Motor neuron (in vitro differentiated cells): ENCODE measurements around the gene REM1. TPM values are rescaled to one million over a fixed set of nuclear protein-coding genes. Genes with fewer than 3 reads are reported as not detected.
"Not testable (repeated sequence)": the region's sequence is repeated elsewhere in the genome, so short reads cannot be mapped to it uniquely, and the experiment has no call there.

Experiments
- ATAC-seq, 8 experiments: fragments of 200-7000 bp; cut with Tn5 transposase; replicated peaks in 6 of 8; 2 replicates each; pipeline ENCODE4 v1.8.0; 2021; ENCODE audit warnings: mild to moderate bottlenecking in 8 of 8, moderate library complexity in 8 of 8
- H3K27ac ChIP-seq, 2 donors: fragments of 250-450 bp; sonication (Bioruptor Pico); 2 replicates each; pipeline ENCODE4 v1.9.0; 2021; ENCODE audit warnings: antibody characterized with exemption in 2 of 2, mild to moderate bottlenecking in 2 of 2, moderate library complexity in 1 of 2
- H3K4me1 ChIP-seq, 2 donors: fragments of 250-450 bp; sonication (Bioruptor Pico); replicated peaks in 1 of 2; 2 replicates each; pipeline ENCODE4 v1.6.1; 2021; ENCODE audit warnings: antibody characterized with exemption in 2 of 2, mild to moderate bottlenecking in 2 of 2, moderate library complexity in 1 of 2
- H3K4me3 ChIP-seq, 5 donors: fragments of 250-450 bp; sonication (Bioruptor Pico); 2 replicates each; pipeline ENCODE4 v1.9.0; 2021; ENCODE audit warnings: antibody characterized with exemption in 5 of 5, mild to moderate bottlenecking in 5 of 5, moderate library complexity in 4 of 5
- WGBS, 10 experiments: fragments of 450-650 bp; shearing (Covaris generic); methylation state at CpG; one replicate each; pipeline ENCODE4 v1.0.0; 2022; 5-methylcytosine and 5-hydroxymethylcytosine counted together
- in situ Hi-C, 9 experiments: fragments of 400-800 bp; cut with MboI; loops; one replicate each; pipeline ENCODE4 v1.15.0; 2021; ENCODE audit warnings: low sequenced_read_pairs in 9 of 9, low pct_unique_long_range_greater_than_20kb in 2 of 9; ENCODE audit not compliant: unreplicated experiment in 9 of 9
- total RNA-seq, 8 experiments: library from RNA; unstranded; fragments of 300-600 nt; gene quantifications; 2 replicates each; pipeline versions ENCODE4 v1.2.3 to v1.2.4, GENCODE V29; 2022

Gene REM1
- total RNA-seq, 8 experiments from 2014 or later: 0.09 to 0.33 (median 0.13) TPM; not detected in 3

DNA sequence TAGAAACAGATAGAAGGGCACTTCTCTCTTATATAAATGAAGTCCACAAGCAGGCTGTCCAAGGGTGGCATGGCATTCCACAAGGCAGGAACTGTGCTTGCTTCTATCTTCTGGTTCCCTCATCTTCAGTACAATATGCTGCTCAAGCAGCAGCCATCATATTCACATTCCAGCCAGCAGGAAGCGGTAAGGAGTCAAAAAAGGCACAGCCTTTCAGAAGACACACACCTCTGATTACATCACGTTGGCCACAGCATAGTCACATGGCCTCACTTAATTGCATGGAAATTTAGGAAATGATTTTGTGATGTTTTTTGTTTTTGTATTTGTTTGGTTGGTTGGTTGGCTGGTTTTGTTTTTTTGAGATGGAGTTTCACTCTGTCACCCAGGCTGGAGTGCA lies 19.0 kb downstream of the REM1 start:
- ATAC-seq: peak in 3 of 8 experiments; percentile 41 to 73 (median 69)
- in situ Hi-C loops: no loop called here
- Histone ChIP-seq H3K4me1 (no peaks in the 10 kb centered on the region), H3K4me3 (no peak overlapping the region), H3K27ac (no peak overlapping the region)
- WGBS, 10 experiments: 0 to 80% (median 48%) methylated on average over 1 to 2 of the region's 2 CpGs; no CpG with 5 or more reads in 5 of the 10 experiments

- peak in 5 of 8 experiments; percentile 39 to 89 (median 65) for ATAC-seq
- H3K4me3 ChIP-seq: no peak overlapping the region
- H3K27ac ChIP-seq: no peak overlapping the region
- in situ Hi-C loops: no loop called here
- no peaks in the 10 kb centered on the region for H3K4me1 ChIP-seq
- 0 to 73% (median 30%) methylated on average over 2 to 10 of the region's 15 CpGs; no CpG with 5 or more reads in 3 of the 10 experiments for WGBS, 10 experiments
Observed at GRCh38 chr20:31496761-31497295, 21.7 kb downstream of the REM1 start.

DNA sequence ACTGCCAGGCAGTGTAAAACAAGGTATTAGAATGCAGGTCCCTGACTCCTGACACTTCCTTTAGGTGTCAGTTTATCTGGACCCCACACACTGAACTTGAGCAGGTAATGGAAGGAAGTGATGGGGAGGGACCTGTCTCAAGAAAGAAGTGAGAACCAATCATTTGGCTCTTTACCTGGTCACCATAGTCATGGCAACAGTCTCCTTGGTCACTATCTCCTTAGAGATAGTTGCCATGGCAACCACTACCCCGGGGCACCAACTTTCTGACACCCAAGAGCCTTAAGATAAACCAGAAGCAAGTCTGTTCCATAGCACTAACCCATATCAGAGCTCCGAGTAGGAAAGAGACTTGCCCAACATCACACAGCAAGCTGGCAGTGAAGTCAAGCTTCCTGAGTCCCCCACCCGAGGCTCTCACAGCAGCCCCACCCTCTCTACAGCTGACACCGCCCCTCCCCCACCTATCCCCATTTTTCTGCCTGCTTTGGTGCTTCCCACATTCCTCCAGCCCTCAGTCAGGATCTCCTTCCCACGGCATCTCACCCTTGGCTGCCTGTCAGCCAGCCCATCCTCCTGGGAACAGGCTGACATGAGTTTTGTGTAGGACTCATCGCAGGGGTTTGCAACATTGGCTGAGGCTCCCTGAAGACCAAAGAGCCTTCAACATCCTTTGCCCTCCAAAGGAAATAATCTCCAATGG lies 22.9 kb downstream of the REM1 start:
- Histone ChIP-seq H3K27ac (no peak overlapping the region), H3K4me1 (no peaks in the 10 kb centered on the region), H3K4me3 (no peak overlapping the region)
- in situ Hi-C loops: no loop called here
- WGBS, 10 experiments: 17 to 100% (median 50%) methylated on average over 1 to 2 of the region's 6 CpGs; no CpG with 5 or more reads in 7 of the 10 experiments
- no peak for ATAC-seq

DNA sequence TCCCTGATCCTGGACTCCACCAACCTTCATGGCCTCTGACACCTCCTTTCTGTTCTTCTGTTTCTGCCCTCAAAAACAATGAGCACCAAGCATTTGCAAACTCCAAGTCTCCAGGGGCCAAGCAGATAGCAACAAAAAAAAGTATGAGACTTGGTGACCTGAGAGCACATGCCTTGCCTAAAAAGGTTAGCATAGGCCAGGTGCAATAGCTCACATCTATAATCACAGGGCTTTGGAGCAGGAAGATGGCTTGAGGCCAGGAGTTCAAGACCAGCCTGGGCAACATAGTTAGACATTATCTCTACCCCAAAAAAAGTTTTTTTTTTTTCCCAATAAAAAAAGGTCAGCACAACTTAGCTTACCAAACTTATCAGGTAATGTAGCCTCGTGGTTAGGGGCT lies 25.4 kb downstream of the REM1 start:
- in situ Hi-C loops: no loop called here
- no peak for ATAC-seq
- H3K27ac ChIP-seq: no peak overlapping the region
- no peak overlapping the region for H3K4me3 ChIP-seq
- WGBS, 10 experiments: 20 to 40% (median 40%) methylated on average over 1 of the region's 1 CpG; no CpG with 5 or more reads in 7 of the 10 experiments
- H3K4me1 ChIP-seq: no peaks in the 10 kb centered on the region

GRCh38 chr20:31502884-31503673 lies 28.0 kb downstream of the REM1 start:
- H3K27ac ChIP-seq, H3K4me3 ChIP-seq, H3K4me1 ChIP-seq, in situ Hi-C loops: not testable (repeated sequence)
- ATAC-seq: peak; percentile 87 to 98 (median 95)
- WGBS, 10 experiments: 19 to 100% (median 35%) methylated on average over 1 to 13 of the region's 20 CpGs

DNA sequence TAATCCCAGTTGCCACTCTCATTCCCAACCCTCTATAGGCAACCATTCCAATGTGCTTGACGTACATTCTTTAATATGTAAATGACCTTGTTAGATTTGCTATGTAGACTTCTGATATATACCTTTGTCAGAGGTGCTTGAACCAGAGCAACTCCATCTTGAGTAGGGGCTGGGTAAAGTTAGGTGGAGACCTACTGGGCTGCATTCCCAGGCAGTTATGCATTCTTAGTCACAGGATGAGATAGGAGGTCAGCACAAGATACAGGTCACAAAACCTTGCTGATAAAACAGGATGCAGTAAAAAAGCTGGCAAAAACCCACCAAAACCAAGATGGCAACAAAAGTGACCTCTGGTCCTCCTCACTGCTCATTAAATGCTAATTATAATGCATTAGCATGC lies 30.8 kb downstream of the REM1 start:
- no peak overlapping the region for H3K27ac ChIP-seq
- WGBS, 10 experiments: 58 to 100% (median 75%) methylated on average over 1 of the region's 1 CpG; no CpG with 5 or more reads in 1 of the 10 experiments

GRCh38 chr20:31508517-31509244 lies 33.6 kb downstream of the REM1 start:
- Histone ChIP-seq H3K4me1 (no peaks in the 10 kb centered on the region), H3K4me3 (no peak overlapping the region), H3K27ac (no peak overlapping the region)
- ATAC-seq: peak in 1 of 8 experiments; percentile 32
- WGBS, 10 experiments: 25 to 81% (median 61%) methylated on average over 1 to 4 of the region's 5 CpGs; no CpG with 5 or more reads in 2 of the 10 experiments
- in situ Hi-C loops: no loop called here

More for the DNA sequence above, 30.8 kb downstream of the REM1 start:
- Histone ChIP-seq H3K4me3 (no peak overlapping the region), H3K4me1 (no peaks in the 10 kb centered on the region)
- in situ Hi-C loops: no loop called here
- no peak for ATAC-seq

- in situ Hi-C loops: no loop called here
- 0 to 4% (median 0%) methylated on average over 1 to 37 of the region's 86 CpGs for WGBS, 10 experiments
- peak within 1 kb of the TSS; percentile 81 to 99 (median 95) for H3K4me3 ChIP-seq
- peak within 1 kb of the TSS; percentile 93 to 99 for H3K27ac ChIP-seq
- peaks cover 13 to 17% of the 10 kb centered on the region in 2 donors for H3K4me1 ChIP-seq
- ATAC-seq: peak; percentile 78 to 96 (median 93)
Observed at GRCh38 chr20:31514154-31515071, 39.3 kb downstream of the REM1 start, which contains the start of gene HM13. Gene HM13, plus strand, starts transcription at chr20:31514442. Its CDS starts 110 bp downstream, at chr20:31514552.

GRCh38 chr20:31515072-31515774 lies 40.1 kb downstream of the REM1 start:
- no peak for ATAC-seq
- H3K4me3 ChIP-seq: peak overlapping the region; percentile 81 to 99 (median 95)
- 0 to 21% (median 7%) methylated on average over 1 to 4 of the region's 4 CpGs; no CpG with 5 or more reads in 4 of the 10 experiments for WGBS, 10 experiments
- H3K4me1 ChIP-seq: peaks cover 13 to 17% of the 10 kb centered on the region in 2 donors
- peak overlapping the region; percentile 93 to 99 for H3K27ac ChIP-seq
- in situ Hi-C loops: no loop called here

GRCh38 chr20:31515775-31516107 lies 40.7 kb downstream of the REM1 start:
- in situ Hi-C loops: no loop called here
- Histone ChIP-seq H3K4me1 (peaks cover 13 to 17% of the 10 kb centered on the region in 2 donors), H3K27ac (no peak overlapping the region), H3K4me3 (peak overlapping the region; percentile 81 to 99 (median 95))
- WGBS, 10 experiments: 64 to 100% (median 70%) methylated on average over 1 to 3 of the region's 3 CpGs; no CpG with 5 or more reads in 3 of the 10 experiments
- no peak for ATAC-seq

DNA sequence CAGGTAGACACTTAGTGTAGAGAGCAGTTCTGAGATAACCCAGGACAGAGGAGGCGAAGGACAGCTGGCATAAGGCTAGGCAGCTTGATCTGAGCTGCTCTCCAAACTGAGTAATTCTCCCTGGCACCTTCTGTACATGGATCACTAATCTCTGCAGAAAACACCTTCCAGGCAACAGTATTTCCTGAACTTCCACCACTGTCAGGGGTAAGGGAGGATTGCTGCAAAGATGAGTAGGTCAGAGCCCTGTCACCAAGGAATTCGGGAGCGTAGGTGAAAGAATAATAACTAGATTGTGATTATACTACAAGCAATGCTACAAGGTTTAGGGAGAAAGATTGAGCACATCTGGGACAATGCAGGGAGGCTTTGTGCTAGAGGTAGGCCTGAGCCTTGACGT lies 41.1 kb downstream of the REM1 start:
- Histone ChIP-seq H3K4me3 (peak overlapping the region in 4 of 5 donors; percentile 81 to 99 (median 96)), H3K4me1 (peaks cover 13 to 17% of the 10 kb centered on the region in 2 donors), H3K27ac (no peak overlapping the region)
- no peak for ATAC-seq
- in situ Hi-C loops: no loop called here
- WGBS, 10 experiments: 67 to 100% (median 100%) methylated on average over 1 to 4 of the region's 4 CpGs; no CpG with 5 or more reads in 2 of the 10 experiments
